Dendritic cell treated with granulocyte-macrophage colony-stimulating factor and Interleukin-4, amounts not matched to agents 40 ng/mL and 50 ng/mL, for 4 days (primary cell): Measurements from ENCODE around the gene SLC25A34.
"Not testable (repeated sequence)": the region's sequence is repeated elsewhere in the genome, so short reads cannot be mapped to it uniquely, and the experiment has no call there.

Source experiments
- H3K27ac Mint-ChIP-seq: one replicate; pipeline ENCODE4 v1.8.0; 2022; ENCODE audit warnings: mild to moderate bottlenecking, mixed read lengths
- H3K27me3 Mint-ChIP-seq: one replicate; pipeline ENCODE4 v1.8.0; 2022; ENCODE audit warnings: mild to moderate bottlenecking, mixed read lengths
- H3K36me3 Mint-ChIP-seq: one replicate; pipeline ENCODE4 v1.8.0; 2022; ENCODE audit warnings: low read depth, mixed read lengths
- H3K4me1 Mint-ChIP-seq: one replicate; pipeline ENCODE4 v1.8.0; 2022; ENCODE audit warnings: low read depth, mixed read lengths
- H3K4me3 Mint-ChIP-seq: one replicate; pipeline ENCODE4 v1.8.0; 2022; ENCODE audit warnings: mild to moderate bottlenecking, moderate library complexity, mixed read lengths
- H3K9me3 Mint-ChIP-seq: one replicate; pipeline ENCODE4 v1.8.0; 2022; ENCODE audit warnings: mixed read lengths
- intact Hi-C: fragments of 100-400 bp; cut with micrococcal nuclease; formaldehyde crosslinking; loops from one replicate; pipeline ENCODE4 v1.15.0; 2022

SLC25A34 gene

DNA sequence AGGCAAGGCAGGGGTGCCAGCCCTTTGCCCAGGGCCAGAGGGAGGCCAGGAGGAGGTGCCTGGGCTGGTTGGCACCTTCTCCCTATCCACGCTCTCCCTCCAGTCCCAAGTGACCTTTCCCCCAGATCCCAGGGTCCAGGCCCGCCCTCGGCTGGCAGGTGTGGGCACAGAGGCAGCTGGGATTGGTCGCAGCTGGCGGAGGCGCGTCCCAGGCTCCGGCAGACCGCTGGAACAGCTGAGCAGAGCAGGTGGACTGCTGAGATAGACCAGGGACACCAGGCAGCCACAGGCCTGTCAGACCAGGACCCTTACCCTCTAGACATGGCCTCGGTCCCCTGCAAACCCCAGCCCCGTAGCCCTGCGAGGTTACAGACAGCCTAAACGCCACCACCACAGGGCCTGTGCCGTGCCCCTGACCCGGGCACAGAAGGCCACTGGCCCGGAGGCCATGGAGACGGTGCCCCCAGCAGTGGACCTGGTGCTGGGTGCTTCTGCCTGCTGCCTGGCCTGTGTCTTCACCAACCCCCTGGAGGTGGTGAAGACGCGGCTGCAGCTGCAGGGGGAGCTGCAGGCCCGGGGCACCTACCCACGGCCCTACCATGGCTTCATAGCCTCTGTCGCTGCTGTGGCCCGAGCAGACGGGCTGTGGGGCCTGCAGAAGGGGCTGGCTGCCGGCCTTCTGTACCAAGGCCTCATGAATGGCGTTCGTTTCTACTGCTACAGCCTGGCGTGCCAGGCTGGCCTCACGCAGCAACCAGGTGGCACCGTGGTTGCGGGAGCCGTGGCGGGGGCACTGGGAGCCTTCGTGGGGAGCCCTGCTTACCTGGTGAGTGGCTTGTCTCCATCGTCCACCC, at the start of gene SLC25A34:
Gene SLC25A34 (plus strand): TSS at position 221 of the 854 bp plus-strand sequence. CDS start 228 bp downstream, at position 449.
- peak within 1 kb of the TSS; percentile 38 for H3K27ac Mint-ChIP-seq
- H3K9me3 Mint-ChIP-seq, result no peaks in the 10 kb centered on the region
- peaks cover 10% of the 10 kb centered on the region for H3K4me1 Mint-ChIP-seq
- no peaks in the 10 kb centered on the region for H3K27me3 Mint-ChIP-seq
- H3K4me3 Mint-ChIP-seq, result no peak within 1 kb of the TSS
- intact Hi-C loops, result no loop called here
- H3K36me3 Mint-ChIP-seq, result peaks cover 78% of the 10 kb centered on the region

DNA sequence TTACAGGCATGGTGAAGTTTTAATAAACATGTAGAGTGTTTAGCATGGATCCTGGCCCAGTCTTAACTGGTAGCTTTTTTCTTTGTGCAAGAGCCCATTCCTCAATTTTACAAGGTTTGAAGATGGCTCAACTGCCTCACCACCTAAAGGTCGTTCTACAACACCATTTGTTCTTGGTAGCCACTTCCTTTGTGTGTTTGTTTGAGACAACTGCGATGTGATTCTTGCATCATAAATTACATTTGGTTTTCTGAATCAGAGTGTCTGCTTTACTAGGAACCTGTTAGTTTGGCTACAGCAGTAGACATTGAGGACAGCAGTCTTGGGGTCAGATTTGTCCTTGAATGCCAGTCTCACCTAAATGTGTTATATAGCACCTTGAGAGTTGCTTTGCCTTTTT, 48.6 kb upstream of the SLC25A34 start:
- Mint-ChIP-seq H3K9me3 (no peaks in the 10 kb centered on the region), H3K36me3 (peaks cover 55% of the 10 kb centered on the region), H3K27me3 (no peaks in the 10 kb centered on the region), H3K4me1 (peaks cover 63% of the 10 kb centered on the region), H3K27ac (no peak overlapping the region), H3K4me3 (no peak overlapping the region)
- intact Hi-C loops, result loop anchor here (10.0 kb wide), 1 partner anchor 163 kb away; the partner anchor contains the start of genes CASP9 and DNAJC16

DNA sequence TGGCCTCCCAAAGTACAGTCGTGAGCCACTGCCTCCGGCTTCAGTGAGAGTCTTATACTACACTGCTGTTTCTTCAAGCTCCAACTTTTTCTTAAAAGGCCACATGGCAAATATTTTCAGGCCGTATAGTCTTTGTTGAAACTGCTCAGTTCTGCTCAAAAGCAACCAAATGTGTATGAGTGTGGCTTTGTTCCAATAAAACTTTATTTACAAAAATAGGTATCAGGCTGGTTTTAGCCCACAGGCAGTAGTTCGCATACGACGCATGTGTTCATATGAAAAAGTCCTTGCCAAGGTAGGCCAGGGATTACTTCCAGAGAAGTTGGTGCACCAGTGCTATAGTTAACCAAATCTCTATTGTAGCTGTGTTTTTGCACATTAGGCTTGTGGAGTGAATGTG, 45.7 kb upstream of the SLC25A34 start:
- peaks cover 81% of the 10 kb centered on the region for H3K4me1 Mint-ChIP-seq

DNA sequence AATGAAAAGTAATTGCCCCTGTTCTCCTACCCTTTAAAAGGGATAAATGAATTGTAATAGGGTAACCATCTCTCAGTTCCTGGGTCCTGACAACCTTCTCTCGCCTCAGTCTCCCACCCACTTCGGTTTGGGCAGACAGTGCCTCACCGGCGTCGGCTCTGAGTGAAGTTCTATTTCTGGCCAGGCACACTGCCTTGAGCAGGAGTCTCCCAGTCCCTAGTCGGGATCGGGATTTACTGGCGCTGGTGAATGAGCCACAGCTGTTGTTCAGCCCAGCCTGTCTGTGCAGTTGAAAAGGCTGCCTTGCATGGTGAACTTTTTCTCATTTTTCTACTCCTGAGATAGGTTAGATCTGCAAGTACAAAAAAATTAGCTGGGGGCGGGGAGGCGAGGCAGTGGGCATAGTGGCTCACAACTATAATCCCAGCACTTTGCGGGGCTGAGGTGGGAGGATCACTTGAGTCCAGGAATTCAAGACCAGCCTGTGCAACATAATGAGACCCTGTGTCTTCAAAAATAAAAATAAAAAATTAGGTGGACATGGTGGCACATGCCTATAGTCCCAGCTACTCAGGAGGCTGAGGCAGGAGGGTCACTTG, 44.5 kb upstream of the SLC25A34 start:
- Mint-ChIP-seq H3K36me3 (peaks cover 68% of the 10 kb centered on the region), H3K27me3 (no peaks in the 10 kb centered on the region), H3K9me3 (no peaks in the 10 kb centered on the region), H3K4me3 (no peak overlapping the region), H3K4me1 (peaks cover 84% of the 10 kb centered on the region), H3K27ac (peak overlapping the region; percentile 7)
- intact Hi-C loops, result no loop called here

More for the DNA sequence above, 45.7 kb upstream of the SLC25A34 start:
- Mint-ChIP-seq H3K27me3 (no peaks in the 10 kb centered on the region), H3K27ac (no peak overlapping the region), H3K36me3 (peaks cover 61% of the 10 kb centered on the region), H3K4me3 (no peak overlapping the region), H3K9me3 (no peaks in the 10 kb centered on the region)
- intact Hi-C loops, result no loop called here

DNA sequence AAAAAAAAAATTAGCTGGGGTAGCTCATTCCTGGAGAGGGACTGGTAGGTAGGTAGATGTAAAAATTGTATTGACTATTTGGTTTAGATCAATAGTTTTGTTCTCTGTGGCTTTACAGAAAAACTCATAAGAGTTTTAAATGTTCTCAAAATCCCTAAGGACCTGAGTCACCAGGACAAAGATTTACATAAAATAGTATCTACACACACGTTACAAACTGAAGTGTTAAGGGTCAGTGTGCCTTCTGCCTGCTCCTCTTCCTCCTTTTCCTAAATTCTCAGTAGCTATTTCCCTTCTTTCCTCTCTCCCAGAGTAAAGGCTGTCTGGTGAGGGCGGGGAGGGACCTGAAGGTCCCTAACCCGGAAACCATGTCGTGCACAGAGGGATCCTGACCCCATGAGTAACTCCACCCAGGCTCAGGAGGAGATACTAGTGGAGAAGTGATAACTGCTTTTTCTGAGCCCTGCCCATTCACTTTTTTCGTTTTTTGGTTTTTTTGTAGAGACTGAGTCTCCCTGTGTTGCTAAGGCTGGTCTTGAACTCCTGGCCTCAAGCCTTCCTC, 43.9 kb upstream of the SLC25A34 start:
- intact Hi-C loops, result no loop called here
- Mint-ChIP-seq H3K27me3 (no peaks in the 10 kb centered on the region), H3K9me3 (no peaks in the 10 kb centered on the region)

DNA sequence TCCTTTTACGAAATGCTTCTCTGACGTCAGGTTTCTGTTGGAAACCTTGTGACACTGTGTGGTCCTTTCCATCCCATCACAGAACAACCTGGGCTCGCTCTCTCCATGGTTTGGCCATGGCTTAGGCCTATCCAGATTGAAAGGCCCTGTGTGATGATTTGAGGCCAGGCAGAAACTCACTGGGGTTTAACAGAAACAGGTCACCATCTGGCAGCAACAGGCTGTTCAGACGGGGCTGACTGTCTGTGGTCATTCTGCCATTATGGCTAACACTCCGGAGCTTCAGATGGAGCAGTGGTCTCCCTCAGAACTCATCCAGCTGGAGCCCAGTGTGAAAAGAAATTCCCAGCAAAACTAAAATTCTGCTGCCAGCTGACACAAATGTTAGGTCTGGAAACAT, 42.7 kb upstream of the SLC25A34 start:
- Mint-ChIP-seq H3K9me3 (no peaks in the 10 kb centered on the region), H3K4me1 (peaks cover 82% of the 10 kb centered on the region), H3K27me3 (no peaks in the 10 kb centered on the region), H3K36me3 (peaks cover 59% of the 10 kb centered on the region), H3K27ac (peak overlapping the region; percentile 97), H3K4me3 (no peak overlapping the region)
- intact Hi-C loops, result no loop called here

More for the DNA sequence above, 43.9 kb upstream of the SLC25A34 start:
- H3K36me3 Mint-ChIP-seq, result peaks cover 71% of the 10 kb centered on the region
- H3K4me1 Mint-ChIP-seq, result peaks cover 84% of the 10 kb centered on the region
- H3K27ac Mint-ChIP-seq, result peak overlapping the region; percentile 7
- no peak overlapping the region for H3K4me3 Mint-ChIP-seq

DNA sequence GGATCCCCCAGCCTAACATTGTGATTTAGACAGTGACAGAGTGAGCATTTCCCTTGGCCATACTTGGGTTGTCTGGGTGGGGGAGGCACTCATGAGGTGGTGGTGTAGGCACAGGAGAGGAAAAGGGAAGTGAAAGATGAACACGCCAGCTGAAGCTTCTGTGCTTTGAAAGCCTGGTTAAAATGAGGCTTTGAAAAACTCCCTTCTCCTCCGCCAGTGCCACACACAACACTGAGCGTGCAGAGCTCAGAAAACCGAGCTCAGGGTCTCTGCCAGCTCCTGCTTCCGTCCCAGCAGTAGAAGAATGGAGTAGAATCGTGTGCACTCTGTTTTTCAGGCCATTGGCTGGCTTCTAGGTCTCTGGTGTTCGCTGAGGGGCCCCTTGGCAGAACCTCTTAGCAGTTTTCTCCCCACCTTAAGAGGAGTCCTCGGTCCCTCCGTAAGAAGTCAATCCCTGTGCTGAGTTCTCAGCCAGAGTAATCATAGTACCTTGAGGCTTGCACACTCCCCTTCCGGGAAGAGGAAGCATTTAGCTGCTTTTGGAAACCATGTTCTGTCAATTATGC, 39.0 kb upstream of the SLC25A34 start:
- Mint-ChIP-seq H3K27me3 (no peaks in the 10 kb centered on the region), H3K9me3 (no peaks in the 10 kb centered on the region), H3K4me3 (peak overlapping the region; percentile 64), H3K4me1 (peaks cover 81% of the 10 kb centered on the region), H3K27ac (peak overlapping the region; percentile 97), H3K36me3 (peaks cover 52% of the 10 kb centered on the region)
- intact Hi-C loops, result loop anchor here (2.0 to 5.0 kb wide), 2 partner anchors 16 to 35 kb away; no protein-coding TSS in a partner anchor

DNA sequence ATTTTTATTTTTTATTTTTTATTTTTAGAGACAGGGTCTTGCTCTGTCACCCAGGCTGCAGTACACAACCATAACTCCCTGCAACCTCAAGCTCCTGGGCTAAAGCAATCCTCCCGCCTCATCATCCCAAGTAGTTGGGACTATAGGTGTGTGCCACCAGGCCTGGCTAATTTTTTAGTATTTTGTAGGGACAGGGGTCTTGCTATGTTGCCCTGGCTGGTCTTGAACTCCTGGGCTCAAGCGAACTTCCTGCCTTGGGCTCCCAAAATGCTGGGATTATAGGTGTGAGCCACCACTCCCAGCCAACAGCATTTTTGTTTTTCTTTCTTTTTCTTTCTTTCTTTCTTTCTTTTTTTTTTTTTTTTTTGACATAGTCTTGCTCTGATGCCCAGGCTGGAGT, 37.9 kb upstream of the SLC25A34 start:
- intact Hi-C loops, result loop anchor here (5.0 kb wide), 1 partner anchor 36 kb away; no protein-coding TSS in a partner anchor
- peaks cover 79% of the 10 kb centered on the region for H3K4me1 Mint-ChIP-seq
- peaks cover 47% of the 10 kb centered on the region for H3K36me3 Mint-ChIP-seq
- H3K4me3 Mint-ChIP-seq, result peak overlapping the region; percentile 26
- no peaks in the 10 kb centered on the region for H3K27me3 Mint-ChIP-seq
- no peaks in the 10 kb centered on the region for H3K9me3 Mint-ChIP-seq
- peak overlapping the region; percentile 97 for H3K27ac Mint-ChIP-seq

DNA sequence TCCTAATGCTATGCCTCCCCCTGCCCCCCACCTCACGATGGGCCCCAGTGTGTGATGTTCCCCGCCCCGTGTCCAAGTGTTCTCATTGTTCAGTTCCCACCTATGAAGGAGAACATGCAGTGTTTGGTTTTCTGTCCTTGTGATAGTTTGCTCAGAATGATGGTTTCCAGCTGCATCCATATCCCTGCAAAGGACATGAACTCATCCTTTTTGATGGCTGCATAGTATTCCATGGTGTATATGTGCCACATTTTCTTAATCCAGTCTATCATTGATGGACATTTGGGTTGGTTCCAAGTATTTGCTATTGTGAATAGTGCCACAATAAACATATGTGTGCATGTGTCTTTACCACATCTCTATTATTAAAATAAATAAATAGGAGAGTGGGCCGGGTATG, 36.7 kb upstream of the SLC25A34 start:
- H3K4me3 Mint-ChIP-seq, H3K27me3 Mint-ChIP-seq, H3K9me3 Mint-ChIP-seq, H3K27ac Mint-ChIP-seq: not testable (repeated sequence)
- H3K4me1 Mint-ChIP-seq, result peaks cover 79% of the 10 kb centered on the region
- peaks cover 40% of the 10 kb centered on the region for H3K36me3 Mint-ChIP-seq
- intact Hi-C loops, result loop anchor here (5.0 kb wide), 1 partner anchor 37 kb away; no protein-coding TSS in a partner anchor

DNA sequence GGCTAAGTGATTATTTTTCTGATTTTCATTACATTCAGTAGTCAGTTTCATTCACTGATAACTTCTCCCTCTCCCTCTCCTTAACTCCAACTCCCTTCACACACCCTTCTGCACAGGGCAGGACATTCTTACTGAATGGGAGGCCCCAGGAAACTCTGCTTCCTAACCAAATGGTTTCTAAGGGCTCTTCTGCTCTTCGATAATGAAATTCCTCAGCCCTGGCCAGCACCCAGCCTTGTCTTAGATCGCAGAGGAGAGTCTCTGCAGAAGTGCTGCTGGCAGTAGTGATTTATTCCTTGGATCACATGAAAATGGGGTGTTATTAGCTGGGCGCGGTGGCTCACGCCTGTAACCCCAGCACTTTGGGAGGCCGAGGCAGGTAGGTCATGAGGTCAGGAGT, 35.5 kb upstream of the SLC25A34 start:
- Mint-ChIP-seq H3K27ac (peak overlapping the region; percentile 16), H3K4me3 (no peak overlapping the region), H3K9me3 (no peaks in the 10 kb centered on the region), H3K36me3 (peaks cover 49% of the 10 kb centered on the region), H3K27me3 (no peaks in the 10 kb centered on the region), H3K4me1 (peaks cover 77% of the 10 kb centered on the region)
- intact Hi-C loops, result no loop called here

DNA sequence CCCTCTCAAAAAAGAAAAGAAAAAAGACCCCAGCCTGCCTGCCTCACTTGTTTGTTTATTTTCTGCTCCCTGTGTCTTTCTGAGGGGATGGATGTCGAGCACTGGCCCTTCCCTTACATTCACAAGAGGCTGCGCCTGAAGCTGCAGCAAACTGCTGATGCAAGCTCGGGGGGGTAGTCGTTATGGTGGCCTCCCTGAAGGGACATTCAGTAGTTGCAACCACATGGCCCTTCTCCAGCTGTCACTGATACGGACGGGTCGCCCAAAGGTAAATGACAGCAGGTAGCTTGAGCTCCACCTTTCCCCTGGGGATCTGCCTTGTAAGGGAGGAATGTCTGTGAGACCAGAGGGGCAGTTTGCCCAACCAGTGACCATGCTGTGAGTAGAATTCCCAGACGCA, 34.3 kb upstream of the SLC25A34 start:
- intact Hi-C loops, result no loop called here
- no peak overlapping the region for H3K4me3 Mint-ChIP-seq

DNA sequence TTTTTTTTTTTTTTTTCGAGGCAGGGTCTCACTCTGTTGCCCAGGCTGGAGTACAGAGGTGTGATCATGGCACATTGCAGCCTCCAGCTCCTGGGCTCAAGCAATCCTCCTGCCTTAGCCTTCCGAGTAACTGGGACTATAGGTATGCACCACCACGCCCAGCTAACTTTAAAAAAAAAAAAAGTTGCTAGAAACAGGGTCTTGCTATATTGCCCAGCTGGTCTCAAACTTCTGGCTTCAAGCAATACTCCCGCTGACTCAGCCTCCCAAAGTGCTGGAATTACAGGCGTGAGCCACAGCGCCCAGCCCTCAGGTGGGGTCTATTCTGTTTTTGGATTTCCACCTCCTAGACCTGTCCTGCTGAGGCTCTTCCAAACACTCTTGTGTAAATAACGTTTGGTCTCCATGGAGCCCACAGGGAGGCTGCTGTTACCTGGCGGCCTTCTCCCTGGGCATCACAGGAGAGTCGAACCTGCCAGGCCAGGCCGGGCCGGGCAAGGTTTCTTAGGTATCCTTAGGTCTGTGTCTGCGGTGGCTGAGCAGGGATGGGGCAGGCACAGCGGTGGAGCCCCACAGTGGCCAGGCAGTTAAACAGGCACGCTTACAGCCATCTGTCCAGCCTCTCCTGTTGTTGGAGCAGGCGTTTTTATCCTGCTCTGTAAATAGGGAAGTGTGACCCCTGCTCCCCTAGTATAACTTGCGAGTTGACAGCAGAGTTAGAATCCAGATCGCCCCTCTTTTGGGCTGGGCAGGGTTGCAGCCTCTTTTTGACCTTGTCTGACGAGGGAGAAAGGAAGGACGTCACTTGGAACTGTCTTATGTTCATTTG, 33.1 kb upstream of the SLC25A34 start:
- Mint-ChIP-seq H3K36me3 (peaks cover 54% of the 10 kb centered on the region), H3K4me3 (peak overlapping the region; percentile 55), H3K4me1 (peaks cover 76% of the 10 kb centered on the region), H3K9me3 (no peaks in the 10 kb centered on the region), H3K27ac (peak overlapping the region; percentile 89), H3K27me3 (no peaks in the 10 kb centered on the region)
- intact Hi-C loops, result no loop called here

More for the DNA sequence above, 34.3 kb upstream of the SLC25A34 start:
- Mint-ChIP-seq H3K27ac (peak overlapping the region; percentile 65), H3K27me3 (no peaks in the 10 kb centered on the region), H3K4me1 (peaks cover 76% of the 10 kb centered on the region), H3K9me3 (no peaks in the 10 kb centered on the region), H3K36me3 (peaks cover 52% of the 10 kb centered on the region)

DNA sequence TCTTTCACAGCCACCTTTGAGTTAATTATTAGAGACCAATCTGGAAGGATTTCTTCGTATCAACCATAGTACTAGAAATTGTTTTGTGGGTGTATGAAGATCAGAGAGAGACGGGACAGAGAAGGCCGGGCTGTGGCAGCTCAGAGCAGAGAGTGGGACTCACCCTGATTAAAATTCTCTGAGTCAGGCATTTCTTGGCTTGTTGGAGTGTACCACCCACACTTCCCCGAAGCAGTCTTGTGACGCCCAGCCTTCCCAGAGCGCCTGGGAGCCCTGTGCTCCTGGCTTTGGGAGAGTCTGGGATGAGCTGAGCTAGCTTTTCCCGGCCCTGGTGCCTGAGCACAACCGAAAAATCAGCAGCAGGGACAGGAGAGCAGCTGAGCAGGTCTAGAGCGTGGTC, 32.5 kb upstream of the SLC25A34 start:
- peaks cover 54% of the 10 kb centered on the region for H3K36me3 Mint-ChIP-seq
- no peaks in the 10 kb centered on the region for H3K9me3 Mint-ChIP-seq
- H3K4me3 Mint-ChIP-seq, result peak overlapping the region; percentile 55
- intact Hi-C loops, result no loop called here
- peak overlapping the region; percentile 89 for H3K27ac Mint-ChIP-seq
- H3K4me1 Mint-ChIP-seq, result peaks cover 71% of the 10 kb centered on the region
- H3K27me3 Mint-ChIP-seq, result no peaks in the 10 kb centered on the region
